GM20000 (cell line): ENCODE data around the gene AREG.

Experiments used
- DNase-seq: peaks from one replicate; pipeline ENCODE4 v3.0.0; 2012; ENCODE audit warnings: low spot score
- TF ChIP-seq, protein P1 (sequence below): IDR thresholded peaks from 2 replicates; pipeline ENCODE4 v1.5.1; 2012; ENCODE audit warnings: mild to moderate bottlenecking, control low read depth; ENCODE audit errors: extremely low read depth, missing control alignments

The AREG gene

DNA sequence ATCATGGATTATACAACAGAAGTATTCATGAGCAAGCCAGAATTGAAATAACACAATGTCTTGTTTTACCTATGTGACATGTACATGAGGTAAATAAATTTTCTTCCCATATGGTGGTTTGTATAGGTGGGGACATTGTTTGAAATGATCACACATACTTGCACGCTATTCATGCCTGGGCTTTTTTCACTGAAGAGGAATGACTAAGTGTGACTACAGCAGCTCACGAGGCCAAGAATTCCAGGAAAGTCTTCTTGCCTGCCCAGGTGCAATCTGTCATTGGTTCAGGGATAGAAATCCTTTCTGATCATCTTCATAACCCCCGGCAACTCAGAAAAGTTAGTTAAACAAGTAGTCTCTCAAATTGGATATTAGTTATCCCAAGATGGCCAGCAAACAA is 36.3 kb upstream of the AREG start:
- TF ChIP-seq, protein P1, sequence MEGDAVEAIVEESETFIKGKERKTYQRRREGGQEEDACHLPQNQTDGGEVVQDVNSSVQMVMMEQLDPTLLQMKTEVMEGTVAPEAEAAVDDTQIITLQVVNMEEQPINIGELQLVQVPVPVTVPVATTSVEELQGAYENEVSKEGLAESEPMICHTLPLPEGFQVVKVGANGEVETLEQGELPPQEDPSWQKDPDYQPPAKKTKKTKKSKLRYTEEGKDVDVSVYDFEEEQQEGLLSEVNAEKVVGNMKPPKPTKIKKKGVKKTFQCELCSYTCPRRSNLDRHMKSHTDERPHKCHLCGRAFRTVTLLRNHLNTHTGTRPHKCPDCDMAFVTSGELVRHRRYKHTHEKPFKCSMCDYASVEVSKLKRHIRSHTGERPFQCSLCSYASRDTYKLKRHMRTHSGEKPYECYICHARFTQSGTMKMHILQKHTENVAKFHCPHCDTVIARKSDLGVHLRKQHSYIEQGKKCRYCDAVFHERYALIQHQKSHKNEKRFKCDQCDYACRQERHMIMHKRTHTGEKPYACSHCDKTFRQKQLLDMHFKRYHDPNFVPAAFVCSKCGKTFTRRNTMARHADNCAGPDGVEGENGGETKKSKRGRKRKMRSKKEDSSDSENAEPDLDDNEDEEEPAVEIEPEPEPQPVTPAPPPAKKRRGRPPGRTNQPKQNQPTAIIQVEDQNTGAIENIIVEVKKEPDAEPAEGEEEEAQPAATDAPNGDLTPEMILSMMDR: no peak
- no peak for DNase-seq

DNA sequence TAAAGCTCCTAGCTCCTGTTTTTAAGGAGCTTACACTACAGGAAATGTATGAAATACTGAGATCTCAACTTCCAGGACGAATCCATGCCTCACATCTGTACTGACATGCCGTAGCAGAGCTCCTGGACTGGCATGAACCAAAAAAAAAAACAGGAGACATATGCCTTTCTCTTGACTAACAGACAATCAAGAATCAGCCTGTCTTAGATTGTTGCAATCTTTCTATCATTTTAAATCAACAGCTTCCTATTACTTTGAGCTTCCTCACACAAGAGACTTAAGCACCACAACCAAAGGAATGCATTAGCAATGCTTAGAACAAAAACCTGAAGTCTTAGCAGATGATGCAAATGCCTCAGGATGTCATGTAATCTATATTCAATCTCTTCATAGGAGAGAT is 34.7 kb upstream of the AREG start:
- DNase-seq: no peak
- TF ChIP-seq, protein P1: no peak

DNA sequence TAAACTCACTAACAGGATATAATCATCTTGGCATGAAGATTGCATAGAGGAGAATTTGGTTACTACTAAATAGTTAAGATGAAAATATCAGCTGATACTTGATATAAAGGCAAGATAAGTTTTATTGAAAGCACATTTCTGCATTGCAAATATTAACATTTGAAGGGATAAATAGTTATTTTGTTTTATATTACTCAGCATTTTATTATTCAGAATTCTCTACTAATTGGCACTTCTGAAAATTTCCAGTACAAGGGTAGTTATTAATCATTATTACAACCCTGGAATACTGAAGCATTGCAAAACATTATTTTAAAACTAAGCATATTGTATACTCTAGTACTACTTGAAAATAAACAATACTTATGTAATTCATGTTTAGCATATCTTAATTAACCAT is 32.7 kb upstream of the AREG start:
- TF ChIP-seq, protein P1: no peak
- DNase-seq: no peak

DNA sequence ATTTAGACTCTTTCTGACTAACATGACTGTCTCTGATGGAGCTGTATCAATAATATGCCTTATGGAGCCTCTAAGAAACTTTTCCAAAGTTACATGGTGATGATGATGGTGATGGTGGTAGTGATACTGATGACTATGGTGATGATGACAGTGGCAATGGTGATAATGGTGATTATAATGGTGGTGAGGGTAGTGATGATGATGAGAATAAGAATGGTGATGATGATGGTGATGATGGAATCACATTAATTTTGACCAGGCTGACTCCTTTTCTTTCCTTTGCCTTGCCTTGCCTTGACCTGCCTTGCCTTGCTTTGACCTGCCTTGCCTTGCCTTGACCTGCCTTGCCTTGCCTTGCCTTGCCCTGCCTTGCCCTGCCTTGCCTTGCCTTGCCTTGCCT is 31.7 kb upstream of the AREG start:
- TF ChIP-seq, protein P1: no peak
- no peak for DNase-seq

DNA sequence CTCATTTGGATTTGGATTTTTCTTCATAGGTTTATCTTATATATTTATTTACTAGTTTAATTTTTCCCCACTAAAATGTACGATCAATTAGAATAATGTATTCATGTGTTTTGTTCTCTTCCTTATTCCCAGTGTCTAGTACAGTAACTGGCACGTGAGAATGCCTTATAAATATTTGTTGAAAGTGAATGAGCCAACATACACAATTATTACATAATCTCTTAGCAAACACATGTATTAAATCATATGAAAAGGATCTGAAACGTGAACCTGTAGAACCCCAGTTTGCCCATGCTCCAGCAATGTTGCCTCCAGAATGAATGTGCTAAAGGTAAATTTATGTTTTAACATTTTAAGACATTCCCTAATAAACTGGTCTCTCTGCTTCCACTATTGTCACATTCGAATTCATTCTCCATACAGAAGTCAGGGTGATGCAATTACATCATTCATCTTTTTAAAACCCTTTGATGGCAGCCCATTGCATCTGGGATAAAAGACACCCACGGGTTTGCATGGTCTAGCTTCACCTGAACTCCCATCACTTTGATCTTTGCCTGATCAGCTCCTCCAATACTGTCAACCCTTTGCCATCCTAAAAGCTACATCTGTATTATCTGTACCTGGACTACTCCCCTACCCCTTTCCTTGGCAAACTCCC is 30.7 kb upstream of the AREG start:
- TF ChIP-seq, protein P1: no peak
- no peak for DNase-seq

DNA sequence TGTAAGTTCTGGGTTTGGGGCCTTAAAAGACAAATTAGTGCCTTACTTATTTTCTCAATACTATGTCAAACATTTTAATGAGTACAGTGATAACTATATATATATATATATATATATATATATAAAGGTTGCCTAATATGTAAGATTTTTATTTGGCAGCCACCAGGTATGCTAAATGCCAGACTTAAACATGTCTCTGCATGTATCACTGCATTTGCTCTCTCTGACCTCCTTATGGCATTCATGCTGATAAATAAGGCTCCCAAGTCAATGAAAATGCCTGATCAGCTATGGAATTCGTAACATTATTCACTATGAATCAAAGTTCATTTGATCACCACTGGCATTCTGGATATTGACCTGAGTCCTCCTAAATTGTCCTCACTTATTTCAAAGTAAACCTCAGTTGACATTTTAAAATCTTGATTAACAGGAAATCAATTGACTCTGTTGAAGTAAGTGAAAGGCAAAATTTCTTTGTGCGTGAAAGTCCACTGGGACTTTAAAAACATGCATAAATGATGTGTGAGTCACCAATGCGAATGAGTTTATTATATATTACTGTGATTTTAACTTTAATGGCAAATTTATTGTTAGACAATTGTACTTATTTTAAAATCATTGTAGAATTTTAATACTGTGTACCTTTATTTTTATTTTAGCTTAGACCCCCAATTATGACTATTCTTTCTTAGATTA is 29.2 kb upstream of the AREG start:
- DNase-seq: no peak
- TF ChIP-seq, protein P1: no peak

DNA sequence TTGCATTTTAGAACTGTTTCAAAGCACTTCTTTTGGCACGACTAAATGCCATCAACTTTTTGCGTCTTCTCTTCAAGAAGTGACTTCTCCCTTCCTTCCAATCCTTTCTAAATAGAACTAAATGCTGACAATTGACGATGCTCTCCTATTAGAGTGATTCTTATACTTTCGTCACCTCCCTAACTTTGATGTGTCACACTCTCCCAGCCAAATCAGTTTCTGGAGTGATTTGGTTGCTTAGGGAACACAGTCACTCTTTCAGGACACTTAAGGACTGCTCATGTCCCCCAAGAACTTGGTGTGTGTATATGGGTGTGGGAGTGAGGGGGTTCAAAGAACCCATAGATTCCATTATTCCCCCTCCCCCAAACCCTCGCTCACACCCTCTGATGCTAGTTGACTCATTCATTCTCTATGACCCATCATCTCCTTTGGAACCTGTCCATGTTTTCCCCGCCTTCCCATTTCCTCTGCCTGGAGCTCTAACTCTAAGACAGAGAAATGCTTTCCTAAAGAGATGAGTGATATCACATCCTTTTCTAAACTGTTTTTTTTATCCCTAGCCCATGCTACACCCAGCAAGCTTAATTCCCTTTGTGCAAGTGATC is 26.8 kb upstream of the AREG start:
- TF ChIP-seq, protein P1: no peak
- no peak for DNase-seq
